CD4-positive, alpha-beta T cell treated with Interleukin-2 at 100 ng/mL for 4 hours (primary cell): ENCODE data around the gene EEFSEC.

ENCODE experiments used
- DNase-seq: peaks from one replicate; pipeline ENCODE4 v3.0.0-alpha.2; 2020; ENCODE audit warnings: low spot score

Gene EEFSEC

GRCh38 chr3:128413413-128414205 lies 260.3 kb downstream of the EEFSEC start:
- no peak for DNase-seq

- DNase-seq = no peak
These were observed 262.0 kb downstream of the EEFSEC start for GRCh38 chr3:128415200-128415772.

DNA sequence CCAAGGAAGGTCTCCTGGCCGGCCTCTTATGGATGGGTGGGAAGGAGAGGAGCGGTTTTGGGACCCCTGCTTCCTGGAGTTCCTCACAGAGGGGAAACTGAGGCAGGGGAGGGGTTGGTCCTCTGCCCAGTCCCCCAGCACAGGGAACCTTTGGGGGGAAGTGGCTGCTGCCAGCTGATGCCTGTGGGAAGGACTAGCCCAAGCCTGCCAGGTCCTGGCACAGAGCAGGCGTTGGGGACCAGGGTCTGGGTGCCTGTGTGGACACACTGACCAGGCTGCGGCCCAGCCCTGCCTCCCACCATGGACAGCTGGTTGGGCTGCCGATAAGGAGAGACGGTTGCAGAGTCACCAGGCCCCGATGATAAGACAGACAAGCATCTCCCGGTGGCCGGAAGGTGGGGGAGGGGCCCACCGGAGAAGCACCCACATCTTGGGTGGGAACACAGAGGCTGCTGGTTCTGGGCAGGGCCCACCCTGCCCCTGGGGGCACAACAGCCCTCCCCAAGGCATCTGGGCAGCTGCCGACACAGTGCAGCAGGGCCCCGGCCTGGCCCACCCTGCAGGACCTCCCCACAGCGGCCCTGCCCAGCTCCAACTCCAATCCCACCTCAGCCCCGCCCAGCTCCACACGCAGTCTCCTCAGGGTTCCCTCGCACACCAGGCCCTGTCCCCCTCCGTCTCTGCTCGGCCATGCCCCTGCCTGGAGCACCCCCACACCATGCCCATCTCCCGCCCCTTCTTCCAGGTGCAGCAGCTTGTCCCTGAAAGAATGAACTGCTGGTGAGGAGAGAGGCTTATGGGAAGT lies 262.7 kb downstream of the EEFSEC start:
- DNase-seq = no peak

DNA sequence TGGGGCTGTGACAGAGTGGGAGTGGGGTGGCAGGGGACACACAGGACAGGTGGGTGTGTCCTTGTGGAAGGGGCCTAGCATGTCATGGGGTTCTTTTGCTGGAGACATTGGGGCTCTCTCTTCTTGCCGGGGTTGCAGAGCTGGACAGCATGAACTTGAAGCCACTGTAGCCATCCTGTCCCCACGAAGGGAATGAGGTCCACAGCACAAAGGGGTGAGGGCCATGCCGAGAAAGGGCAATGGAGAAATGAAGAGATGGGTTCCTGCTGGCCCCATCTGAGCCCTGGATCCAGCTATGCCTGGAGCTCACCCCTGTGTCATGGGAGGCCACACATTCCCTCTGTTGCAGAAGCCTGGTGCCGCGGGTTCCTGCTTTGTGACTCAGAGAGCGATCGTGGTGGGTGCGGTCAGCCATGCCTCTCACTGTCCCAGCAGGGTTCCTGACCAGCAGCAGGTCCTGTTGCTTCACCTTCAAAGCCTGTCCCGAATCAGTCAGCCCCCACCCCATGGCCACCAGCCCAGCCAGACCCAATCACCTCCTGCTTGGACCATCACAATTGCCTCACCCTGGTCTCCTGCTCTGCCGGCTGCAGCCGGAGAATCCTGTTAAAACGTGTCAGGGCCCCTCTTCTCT lies 263.4 kb downstream of the EEFSEC start:
- no peak for DNase-seq

GRCh38 chr3:128418900-128419299 lies 265.6 kb downstream of the EEFSEC start:
- no peak for DNase-seq

- DNase-seq = no peak
These were observed 266.0 kb downstream of the EEFSEC start for GRCh38 chr3:128419311-128419710.

GRCh38 chr3:128420289-128420688 lies 267.0 kb downstream of the EEFSEC start:
- no peak for DNase-seq

GRCh38 chr3:128420720-128421438 lies 267.6 kb downstream of the EEFSEC start:
- DNase-seq = no peak

DNA sequence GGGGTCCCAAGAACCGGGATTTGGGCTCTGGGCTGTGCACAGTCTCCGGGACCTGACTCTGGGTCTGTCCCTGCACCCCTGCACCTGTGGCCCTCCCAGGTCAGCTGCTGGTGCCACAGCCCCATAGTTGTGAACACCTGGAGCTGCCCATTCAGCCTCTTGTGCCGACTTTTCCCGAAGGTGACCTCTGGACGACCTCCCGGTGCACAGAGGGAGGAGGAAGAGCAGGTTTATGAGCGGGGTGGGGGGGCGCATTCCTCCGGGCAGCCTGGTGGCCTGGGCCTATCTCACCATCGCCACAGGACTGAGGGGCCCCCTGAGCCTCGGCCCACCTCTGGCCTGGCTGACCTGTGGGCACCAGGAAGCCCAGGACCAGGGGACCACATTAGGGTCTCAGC lies 268.2 kb downstream of the EEFSEC start:
- DNase-seq = no peak

DNA sequence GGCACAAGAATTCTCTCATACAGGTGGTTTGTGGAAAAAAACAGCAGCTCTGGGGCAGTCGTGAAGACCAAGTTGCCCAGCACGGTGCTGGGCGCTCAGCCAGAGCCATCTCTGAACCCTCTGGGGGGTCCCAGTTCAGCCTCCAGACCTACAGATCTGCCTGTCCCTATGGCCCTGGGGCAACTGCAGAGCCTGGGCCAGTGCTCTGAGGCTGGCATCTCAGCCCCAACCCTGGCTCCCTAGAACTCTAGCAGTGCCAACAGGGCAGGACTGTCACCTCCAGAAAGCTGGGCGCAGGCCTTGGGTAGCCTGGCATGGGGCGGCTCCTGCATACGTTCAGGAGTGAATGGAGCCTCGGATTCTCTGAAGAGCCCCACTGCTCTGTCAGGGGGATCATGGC lies 268.7 kb downstream of the EEFSEC start:
- DNase-seq = no peak

DNA sequence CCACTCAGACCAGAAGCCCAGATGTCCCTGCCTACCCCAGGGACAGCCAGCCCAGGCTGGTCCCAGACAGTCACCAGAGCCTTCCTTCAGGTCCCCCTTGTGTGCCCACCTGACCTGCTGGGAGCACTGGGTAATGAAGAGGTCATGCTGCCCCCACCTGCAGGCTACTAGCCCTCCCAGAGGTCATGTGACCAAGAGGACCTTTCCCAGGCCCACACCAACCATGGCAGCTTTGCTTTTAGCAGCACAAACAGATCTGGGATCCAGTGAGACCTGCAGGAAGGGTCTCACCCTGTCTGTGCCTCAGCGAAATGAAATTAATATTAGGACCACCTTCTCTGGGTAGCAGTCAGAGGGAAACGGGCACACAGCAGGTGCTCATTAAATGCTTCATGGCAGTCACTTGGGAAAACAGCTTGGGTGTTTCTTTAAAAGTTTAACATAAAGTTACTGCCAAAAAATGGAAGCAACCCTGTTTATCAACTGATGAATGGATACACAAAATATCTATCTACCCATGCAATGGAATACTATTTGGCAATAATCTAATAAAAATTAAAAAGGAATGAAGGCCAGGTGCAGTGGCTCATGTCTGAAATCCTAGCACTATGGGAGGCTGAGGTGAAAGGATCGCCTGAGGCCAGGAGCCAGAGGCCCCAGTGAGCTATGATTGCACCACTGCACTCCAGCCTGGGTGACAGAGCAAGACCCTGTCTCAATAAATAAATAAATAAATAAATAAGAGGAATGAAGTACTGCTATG lies 269.7 kb downstream of the EEFSEC start:
- DNase-seq = no peak

- DNase-seq = no peak
These were observed 270.4 kb downstream of the EEFSEC start for GRCh38 chr3:128423525-128424147.

GRCh38 chr3:128424508-128425069 lies 271.3 kb downstream of the EEFSEC start:
- no peak for DNase-seq

DNA sequence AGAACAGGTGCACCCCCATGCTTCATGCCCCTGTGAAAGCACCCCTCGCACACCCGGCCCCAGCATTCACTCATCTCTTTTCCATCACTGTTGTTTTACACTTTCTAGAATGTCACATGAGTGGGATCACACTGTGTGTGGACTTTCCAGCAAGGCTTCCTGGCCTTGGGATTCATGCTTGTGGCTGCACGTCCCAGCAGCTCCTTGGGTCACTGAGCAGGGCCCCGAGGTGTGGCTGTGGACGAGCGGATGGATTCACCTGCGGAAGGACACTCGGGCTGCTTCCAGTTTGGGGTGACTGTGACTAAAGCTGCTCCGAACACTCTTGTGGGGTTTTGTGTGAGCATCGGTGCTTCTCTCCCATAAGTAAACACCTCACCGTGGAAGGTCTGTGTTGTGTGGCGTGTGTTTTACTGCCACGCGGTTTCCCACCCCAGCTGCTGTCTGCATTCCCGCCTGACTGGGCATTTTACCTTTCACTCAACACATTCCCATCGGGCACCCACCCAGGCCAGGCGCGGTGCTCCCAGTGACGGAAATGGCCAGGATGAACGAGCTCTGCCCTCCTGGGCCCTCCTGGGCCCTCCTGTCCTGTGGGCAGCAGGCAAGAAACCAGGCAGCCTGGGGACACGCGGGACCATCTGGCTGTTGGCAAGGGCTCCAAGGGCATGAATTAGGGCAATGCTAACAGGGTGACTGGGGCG lies 272.0 kb downstream of the EEFSEC start:
- no peak for DNase-seq

DNA sequence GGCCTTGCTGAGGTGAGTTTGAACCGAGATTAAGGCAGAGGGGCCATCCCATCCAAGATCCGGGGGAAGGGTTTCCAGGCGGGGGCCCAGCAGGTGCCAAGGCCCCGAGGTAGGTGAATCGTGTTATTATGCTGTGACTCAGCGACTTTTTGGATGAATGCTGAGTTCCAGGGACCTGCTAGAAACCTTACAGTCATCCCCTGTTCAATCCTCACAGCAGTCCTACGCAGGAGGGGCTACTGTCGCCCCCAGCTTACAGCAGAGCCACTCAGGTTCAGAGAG lies 272.5 kb downstream of the EEFSEC start:
- DNase-seq = no peak

GRCh38 chr3:128426128-128426921 lies 273.0 kb downstream of the EEFSEC start:
- DNase-seq = peak; percentile 39

DNA sequence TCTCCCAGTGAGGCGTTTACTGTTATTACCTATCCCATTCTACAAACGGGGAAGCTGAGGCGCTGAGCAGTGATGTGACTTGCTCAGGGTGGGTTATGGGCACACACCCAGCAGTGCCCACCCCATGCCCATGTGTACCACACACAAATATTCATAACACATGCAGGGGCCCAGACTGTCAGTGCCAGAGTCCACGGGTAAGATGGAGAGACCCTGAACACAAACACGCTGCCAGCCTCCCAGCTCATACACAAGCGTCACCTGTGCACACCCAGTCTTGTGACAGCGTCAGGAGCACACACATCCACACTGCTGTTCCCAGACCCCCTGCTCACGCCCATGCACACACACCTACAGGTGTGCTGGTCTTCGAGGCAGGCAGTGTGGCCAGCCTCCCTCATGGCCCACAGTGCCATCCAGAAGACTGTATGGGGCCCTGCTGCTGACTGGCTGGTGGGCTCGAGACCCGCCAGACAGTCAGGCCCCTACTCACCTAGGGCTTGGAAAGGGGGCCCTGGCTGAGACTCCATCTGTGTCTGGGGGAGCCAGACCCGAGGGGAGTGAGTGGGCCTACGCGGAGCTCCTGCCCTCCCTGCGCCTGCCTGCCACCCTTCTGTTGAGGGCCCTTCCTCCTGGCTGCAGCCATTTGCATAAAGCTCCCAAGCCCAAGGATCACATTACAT lies 274.0 kb downstream of the EEFSEC start:
- DNase-seq = no peak
